Mesendoderm (in vitro differentiated cells): ENCODE measurements around the gene RIPOR3.
A peak's percentile ranks its signal among the peaks of the same experiment; 100 is the strongest.

Experiments used
- DNase-seq: peaks from one replicate; pipeline ENCODE4 v3.0.0; 2013
- H2AK5ac ChIP-seq: 2 replicates; pipeline ENCODE4 v1.6.1; 2013; ENCODE audit warnings: low read length, inconsistent platforms
- H2BK120ac ChIP-seq: 2 replicates; pipeline ENCODE4 v1.6.1; 2013; ENCODE audit warnings: low read depth, mild to moderate bottlenecking, low read length, moderate library complexity, mixed read lengths
- H2BK15ac ChIP-seq: replicated peaks from 2 replicates; pipeline ENCODE4 v1.6.1; 2013; ENCODE audit warnings: low read depth, mild to moderate bottlenecking, moderate library complexity
- H2BK5ac ChIP-seq: 2 replicates; pipeline ENCODE4 v1.6.1; 2013; ENCODE audit warnings: low read length, inconsistent platforms
- H3K18ac ChIP-seq: 2 replicates; pipeline ENCODE4 v1.6.1; 2013; ENCODE audit warnings: mild to moderate bottlenecking, low read length, mixed read lengths
- H3K23ac ChIP-seq: one replicate; pipeline ENCODE4 v1.6.1; 2013; ENCODE audit warnings: low read length
- H3K27ac ChIP-seq: 2 replicates; pipeline ENCODE4 v1.5.1; 2013; ENCODE audit warnings: low read depth, mild to moderate bottlenecking, inconsistent platforms, low read length, moderate library complexity
- H3K27me3 ChIP-seq: 2 replicates; pipeline ENCODE4 v1.6.1; 2013; ENCODE audit warnings: low read length, control low read depth, mild to moderate bottlenecking, inconsistent platforms; ENCODE audit not compliant: insufficient read depth, poor library complexity
- H3K36me3 ChIP-seq: 2 replicates; pipeline ENCODE4 v1.6.1; 2013; ENCODE audit warnings: low read length, inconsistent platforms; ENCODE audit not compliant: control insufficient read depth, insufficient read depth
- H3K4ac ChIP-seq: one replicate; pipeline ENCODE4 v1.6.1; 2013; ENCODE audit warnings: low read depth, mild to moderate bottlenecking, low read length, moderate library complexity
- H3K4me1 ChIP-seq: 2 replicates; pipeline ENCODE4 v1.6.1; 2013; ENCODE audit warnings: low read depth, low read length, inconsistent platforms; ENCODE audit not compliant: control insufficient read depth
- H3K4me2 ChIP-seq: 2 replicates; pipeline ENCODE4 v1.6.1; 2013; ENCODE audit warnings: low read length
- H3K4me3 ChIP-seq: 2 replicates; pipeline ENCODE4 v1.5.1; 2013; ENCODE audit warnings: mild to moderate bottlenecking, low read length
- H3K56ac ChIP-seq: one replicate; pipeline ENCODE4 v1.6.1; 2013; ENCODE audit warnings: low read length
- H3K79me1 ChIP-seq: 2 replicates; pipeline ENCODE4 v1.6.1; 2013; ENCODE audit warnings: low read length, inconsistent platforms
- H3K79me2 ChIP-seq: 2 replicates; pipeline ENCODE4 v1.6.1; 2013; ENCODE audit warnings: mild to moderate bottlenecking, low read length; ENCODE audit not compliant: control insufficient read depth, insufficient read depth
- H3K9ac ChIP-seq: 2 replicates; pipeline ENCODE4 v1.6.1; 2013; ENCODE audit warnings: low read length, inconsistent platforms
- H4K5ac ChIP-seq: one replicate; pipeline ENCODE4 v1.6.1; 2013; ENCODE audit warnings: low read length
- H4K8ac ChIP-seq: one replicate; pipeline ENCODE4 v1.6.1; 2013; ENCODE audit warnings: low read depth, mild to moderate bottlenecking, control low read depth, low read length, moderate library complexity
- WGBS: extraction: QIAGEN DNeasy Blood & Tissue Kit; methylation state at CpG from one replicate; pipeline ENCODE4 v1.1.7; 2013; ENCODE audit warnings: low lambda C conversion rate, missing lambda C conversion rate; ENCODE audit not compliant: insufficient coverage; ENCODE audit errors: extremely low coverage; 5-methylcytosine and 5-hydroxymethylcytosine counted together

The RIPOR3 gene

GRCh38 chr20:50636601-50637540 lies 54.5 kb downstream of the RIPOR3 start:
- Histone ChIP-seq H3K79me1 (no peaks in the 10 kb centered on the region), H4K5ac (no peak overlapping the region), H3K9ac (peak overlapping the region; percentile 0), H2BK15ac (no peak overlapping the region), H3K79me2 (no peaks in the 10 kb centered on the region), H2BK5ac (peak overlapping the region; percentile 55), H2BK120ac (no peak overlapping the region), H3K4me3 (no peak overlapping the region), H3K4ac (no peak overlapping the region), H3K18ac (peak overlapping the region; percentile 47), H2AK5ac (peak overlapping the region; percentile 65), H3K36me3 (no peaks in the 10 kb centered on the region), H3K56ac (peak overlapping the region; percentile 63), H3K4me2 (no peak overlapping the region), H3K27ac (no peak overlapping the region), H3K27me3 (no peaks in the 10 kb centered on the region), H3K4me1 (peaks cover 8% of the 10 kb centered on the region), H3K23ac (no peak overlapping the region), H4K8ac (no peak overlapping the region)
- WGBS, result no CpG with 5 or more reads among the region's 22 CpGs
- DNase-seq, result no peak

GRCh38 chr20:50635676-50636600 lies 55.4 kb downstream of the RIPOR3 start:
- peak overlapping the region; percentile 14 for H3K4me2 ChIP-seq
- H3K18ac ChIP-seq, result no peak overlapping the region

GRCh38 chr20:50635014-50635557 lies 56.3 kb downstream of the RIPOR3 start:
- Histone ChIP-seq H3K23ac (no peak overlapping the region), H3K36me3 (no peaks in the 10 kb centered on the region), H3K4me1 (peaks cover 5% of the 10 kb centered on the region), H3K4me2 (no peak overlapping the region), H3K4me3 (no peak overlapping the region), H3K18ac (no peak overlapping the region), H2BK120ac (no peak overlapping the region), H3K4ac (no peak overlapping the region), H3K27me3 (no peaks in the 10 kb centered on the region), H3K56ac (no peak overlapping the region), H3K27ac (no peak overlapping the region), H3K79me2 (no peaks in the 10 kb centered on the region), H4K5ac (no peak overlapping the region), H2BK5ac (no peak overlapping the region), H2BK15ac (no peak overlapping the region), H3K79me1 (no peaks in the 10 kb centered on the region), H3K9ac (no peak overlapping the region), H4K8ac (no peak overlapping the region), H2AK5ac (no peak overlapping the region)
- WGBS, result no CpG with 5 or more reads among the region's 10 CpGs
- DNase-seq, result no peak

More at GRCh38 chr20:50635676-50636600, 55.4 kb downstream of the RIPOR3 start:
- no peaks in the 10 kb centered on the region for H3K79me2 ChIP-seq
- no CpG with 5 or more reads among the region's 21 CpGs for WGBS
- H2BK15ac ChIP-seq, result no peak overlapping the region
- H4K5ac ChIP-seq, result no peak overlapping the region
- no peak overlapping the region for H3K4ac ChIP-seq
- peak; percentile 94 for DNase-seq
- no peak overlapping the region for H2AK5ac ChIP-seq
- H4K8ac ChIP-seq, result no peak overlapping the region
- no peak overlapping the region for H3K23ac ChIP-seq
- H2BK5ac ChIP-seq, result no peak overlapping the region
- H3K4me3 ChIP-seq, result no peak overlapping the region
- peak overlapping the region; percentile 19 for H3K9ac ChIP-seq
- peaks cover 5% of the 10 kb centered on the region for H3K4me1 ChIP-seq
- no peaks in the 10 kb centered on the region for H3K27me3 ChIP-seq
- H3K56ac ChIP-seq, result peak overlapping the region; percentile 67
- H3K27ac ChIP-seq, result no peak overlapping the region
- no peak overlapping the region for H2BK120ac ChIP-seq
- H3K36me3 ChIP-seq, result no peaks in the 10 kb centered on the region
- no peaks in the 10 kb centered on the region for H3K79me1 ChIP-seq

GRCh38 chr20:50634191-50634590 lies 57.2 kb downstream of the RIPOR3 start:
- no peaks in the 10 kb centered on the region for H3K36me3 ChIP-seq
- H2AK5ac ChIP-seq, result no peak overlapping the region
- H3K4me1 ChIP-seq, result peaks cover 5% of the 10 kb centered on the region
- H2BK15ac ChIP-seq, result no peak overlapping the region
- H3K27me3 ChIP-seq, result no peaks in the 10 kb centered on the region
- no peak overlapping the region for H3K4me2 ChIP-seq
- DNase-seq, result no peak
- no peak overlapping the region for H3K23ac ChIP-seq
- no peak overlapping the region for H3K56ac ChIP-seq
- H3K4me3 ChIP-seq, result no peak overlapping the region
- H3K18ac ChIP-seq, result no peak overlapping the region
- H3K4ac ChIP-seq, result no peak overlapping the region
- H3K27ac ChIP-seq, result no peak overlapping the region
- H3K79me2 ChIP-seq, result no peaks in the 10 kb centered on the region
- H3K9ac ChIP-seq, result no peak overlapping the region
- no CpG with 5 or more reads among the region's 6 CpGs for WGBS
- H4K8ac ChIP-seq, result no peak overlapping the region
- no peak overlapping the region for H4K5ac ChIP-seq
- no peaks in the 10 kb centered on the region for H3K79me1 ChIP-seq
- no peak overlapping the region for H2BK120ac ChIP-seq
- no peak overlapping the region for H2BK5ac ChIP-seq

GRCh38 chr20:50633361-50633760 lies 58.0 kb downstream of the RIPOR3 start:
- no peak overlapping the region for H3K4ac ChIP-seq
- no peak overlapping the region for H2AK5ac ChIP-seq
- H3K36me3 ChIP-seq, result no peaks in the 10 kb centered on the region
- no peak overlapping the region for H2BK15ac ChIP-seq
- H3K23ac ChIP-seq, result no peak overlapping the region
- H3K4me3 ChIP-seq, result no peak overlapping the region
- no peak for DNase-seq
- H2BK120ac ChIP-seq, result no peak overlapping the region
- WGBS, result no CpG with 5 or more reads among the region's 10 CpGs
- no peak overlapping the region for H3K9ac ChIP-seq
- no peaks in the 10 kb centered on the region for H3K27me3 ChIP-seq
- no peaks in the 10 kb centered on the region for H3K79me2 ChIP-seq
- H3K18ac ChIP-seq, result no peak overlapping the region
- peaks cover 5% of the 10 kb centered on the region for H3K4me1 ChIP-seq
- H2BK5ac ChIP-seq, result no peak overlapping the region
- no peaks in the 10 kb centered on the region for H3K79me1 ChIP-seq
- no peak overlapping the region for H3K56ac ChIP-seq
- H4K5ac ChIP-seq, result no peak overlapping the region
- H3K27ac ChIP-seq, result no peak overlapping the region
- H4K8ac ChIP-seq, result no peak overlapping the region
- H3K4me2 ChIP-seq, result no peak overlapping the region
